GM21390 (cell line): ENCODE measurements around the gene SPATA6L.

Experiments
- ATAC-seq: cut with Tn5 transposase; IDR thresholded peaks from one replicate; pipeline ENCODE4 v1.9.1; 2021; ENCODE audit not compliant: unreplicated experiment

SPATA6L gene

GRCh38 chr9:4588721-4589120 is 77.6 kb downstream of the SPATA6L start:
- ATAC-seq: no peak

GRCh38 chr9:4585135-4585534 is 81.1 kb downstream of the SPATA6L start:
- ATAC-seq: no peak

- ATAC-seq: no peak
Measured at GRCh38 chr9:4584636-4585035, 81.6 kb downstream of the SPATA6L start.

GRCh38 chr9:4583001-4583400 is 83.3 kb downstream of the SPATA6L start:
- no peak for ATAC-seq

DNA sequence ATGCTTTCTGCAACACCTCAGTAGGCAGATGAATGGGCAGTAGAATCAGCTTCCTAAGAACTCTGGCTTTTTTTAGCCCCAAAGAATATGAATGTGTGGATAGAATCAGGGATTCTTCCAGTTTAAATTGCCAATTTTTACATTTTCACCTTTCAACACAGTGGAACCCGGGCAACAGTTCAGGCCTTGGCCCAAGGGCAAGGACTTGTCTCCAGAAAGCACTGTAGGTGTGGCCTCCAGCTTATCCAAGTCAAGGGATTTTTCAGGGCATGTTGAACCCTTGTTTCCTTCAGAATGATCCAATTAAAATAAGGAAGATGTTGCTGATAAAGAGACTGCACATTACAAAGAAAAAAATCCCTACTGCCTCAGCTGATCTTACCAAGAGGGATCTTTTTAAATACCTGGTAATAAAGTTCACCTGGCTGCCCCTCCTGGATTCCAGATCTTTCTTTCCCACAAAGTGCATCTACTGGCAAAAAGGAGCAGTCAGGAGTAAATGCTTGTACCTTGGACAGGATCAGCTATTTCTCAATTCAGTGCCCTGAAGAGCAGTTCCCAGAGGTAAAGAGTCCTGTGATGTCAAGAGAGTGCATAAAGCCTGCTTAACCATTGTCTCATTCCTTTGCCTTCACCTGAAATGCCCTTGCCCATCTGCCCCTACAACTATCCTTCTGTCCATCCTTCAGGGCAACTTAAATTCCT is 84.3 kb downstream of the SPATA6L start:
- ATAC-seq: no peak

DNA sequence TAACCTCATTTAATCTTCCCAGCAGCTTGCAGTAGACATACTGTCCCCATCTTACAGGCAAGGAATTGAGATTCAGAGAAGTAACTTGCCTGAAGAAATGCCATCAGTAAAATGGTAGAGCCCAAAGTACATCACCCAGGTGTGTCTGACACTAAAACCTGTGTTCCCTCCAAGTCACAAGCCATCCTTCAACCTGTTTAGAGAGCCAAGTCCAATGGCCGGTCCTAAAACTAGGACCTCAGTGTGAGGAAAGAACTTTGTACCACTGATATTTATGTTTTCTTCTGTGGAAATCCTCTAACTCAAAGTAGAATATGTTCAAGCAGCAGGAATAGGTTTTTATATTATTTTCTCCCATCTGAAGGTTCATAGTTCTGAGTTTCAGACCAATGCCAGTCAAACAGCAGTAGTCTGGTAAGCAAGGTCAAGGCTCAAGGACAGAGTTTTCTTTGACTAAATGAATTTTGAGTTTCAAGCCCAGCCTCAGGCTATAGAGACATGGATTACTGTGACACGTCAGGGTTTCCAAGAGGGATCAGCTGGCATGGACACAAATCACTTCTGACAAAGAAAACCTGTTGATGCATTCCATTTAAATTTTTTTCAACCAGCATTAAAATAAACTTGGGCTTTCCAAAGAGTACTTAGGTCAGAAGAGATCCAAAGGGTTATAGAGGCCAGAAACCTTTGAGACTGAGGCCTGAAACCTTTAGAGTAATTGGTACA is 85.1 kb downstream of the SPATA6L start:
- no peak for ATAC-seq

- ATAC-seq: no peak
Measured at GRCh38 chr9:4579001-4579400, 87.3 kb downstream of the SPATA6L start.

DNA sequence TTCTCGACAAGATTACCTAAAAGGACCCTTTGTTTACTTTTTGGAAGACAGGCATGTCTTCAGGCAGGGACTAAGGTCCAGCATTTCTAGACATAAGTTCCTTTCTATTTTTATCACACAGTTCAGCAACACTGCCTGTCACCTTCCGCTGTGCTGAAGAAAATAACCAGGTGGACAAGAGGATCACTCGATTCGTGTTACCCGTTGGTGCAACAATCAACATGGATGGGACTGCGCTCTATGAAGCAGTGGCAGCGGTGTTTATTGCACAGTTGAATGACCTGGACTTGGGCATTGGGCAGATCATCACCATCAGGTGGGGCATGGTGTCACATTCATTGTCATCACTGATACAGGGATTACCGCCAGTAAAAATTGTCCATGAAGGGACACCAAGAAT is 89.8 kb downstream of the SPATA6L start:
- ATAC-seq: no peak

DNA sequence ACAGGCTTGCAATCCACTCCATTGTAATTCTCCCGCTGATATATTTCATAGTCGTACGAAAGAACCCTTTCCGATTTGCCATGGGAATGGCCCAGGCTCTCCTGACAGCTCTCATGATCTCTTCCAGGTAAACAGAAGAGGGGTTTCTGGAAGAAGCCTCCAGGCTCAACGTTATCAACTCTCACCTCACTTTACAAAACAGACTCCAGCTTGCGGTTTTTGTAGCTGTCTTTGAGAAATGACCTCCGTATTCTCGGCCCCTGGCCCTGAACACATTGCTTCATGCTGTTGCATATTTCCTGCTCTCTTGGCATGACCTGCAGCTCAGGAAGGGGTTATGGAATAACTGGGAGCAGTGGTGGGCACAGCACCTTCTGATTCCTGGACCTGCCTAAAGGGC is 90.3 kb downstream of the SPATA6L start:
- no peak for ATAC-seq

DNA sequence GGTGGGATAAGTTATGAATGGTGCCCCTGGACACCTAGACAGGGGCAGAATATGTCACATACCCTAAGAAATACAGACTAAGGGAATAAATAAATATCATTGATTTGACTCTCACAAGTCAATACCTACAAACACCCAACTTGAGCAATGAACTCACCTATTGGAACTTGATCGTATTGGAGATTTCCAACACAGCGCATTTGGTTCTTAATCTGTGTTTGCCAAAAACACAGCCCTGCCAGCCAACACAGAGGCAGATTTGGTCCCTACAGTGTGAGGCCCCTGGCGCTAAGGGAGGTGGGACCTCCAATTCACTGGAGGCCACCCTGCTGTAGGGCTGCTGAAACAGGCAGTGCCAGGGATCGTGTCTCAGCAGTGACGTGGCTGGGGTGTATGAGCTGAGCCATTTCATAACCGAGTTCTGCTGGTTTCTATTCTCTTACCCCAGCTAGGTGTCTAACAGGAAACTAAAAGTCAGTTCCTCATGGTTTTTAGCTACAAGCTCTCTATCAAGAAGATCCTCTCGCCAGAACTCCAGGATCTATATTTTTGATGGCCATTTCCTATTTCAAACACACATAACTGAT is 91.5 kb downstream of the SPATA6L start:
- peak; percentile 71 for ATAC-seq

- ATAC-seq: no peak
Measured at GRCh38 chr9:4573634-4574389, 92.5 kb downstream of the SPATA6L start.

- no peak for ATAC-seq
Measured at GRCh38 chr9:4573176-4573575, 93.1 kb downstream of the SPATA6L start.

DNA sequence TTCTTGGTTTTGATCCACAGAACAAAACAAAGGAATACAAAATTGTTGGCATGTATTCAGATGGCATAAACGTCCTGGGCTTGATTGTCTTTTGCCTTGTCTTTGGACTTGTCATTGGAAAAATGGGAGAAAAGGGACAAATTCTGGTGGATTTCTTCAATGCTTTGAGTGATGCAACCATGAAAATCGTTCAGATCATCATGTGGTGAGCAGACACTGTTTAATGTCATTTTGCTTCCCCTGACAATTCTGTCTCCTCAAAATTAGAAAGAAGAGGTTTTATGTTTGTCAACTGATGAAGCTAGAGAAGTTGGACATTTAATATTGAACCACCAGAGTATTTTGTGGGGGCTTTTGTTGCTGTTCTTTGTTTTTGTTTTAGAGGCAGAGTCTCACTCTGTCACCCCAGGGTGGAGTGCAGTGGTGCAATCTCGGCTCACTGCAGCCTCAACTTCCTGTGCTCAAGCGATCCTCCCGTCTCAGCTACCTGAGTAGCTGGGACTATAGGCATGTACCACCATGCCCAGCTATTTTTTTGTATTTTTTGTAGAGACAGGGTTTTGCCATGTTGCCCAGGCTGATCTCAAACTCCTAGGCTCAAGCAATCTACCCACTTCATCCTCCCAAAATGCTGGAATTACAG is 94.0 kb downstream of the SPATA6L start:
- no peak for ATAC-seq

- no peak for ATAC-seq
Measured at GRCh38 chr9:4569101-4569500, 97.2 kb downstream of the SPATA6L start.

GRCh38 chr9:4567601-4568000 is 98.7 kb downstream of the SPATA6L start:
- ATAC-seq: no peak

DNA sequence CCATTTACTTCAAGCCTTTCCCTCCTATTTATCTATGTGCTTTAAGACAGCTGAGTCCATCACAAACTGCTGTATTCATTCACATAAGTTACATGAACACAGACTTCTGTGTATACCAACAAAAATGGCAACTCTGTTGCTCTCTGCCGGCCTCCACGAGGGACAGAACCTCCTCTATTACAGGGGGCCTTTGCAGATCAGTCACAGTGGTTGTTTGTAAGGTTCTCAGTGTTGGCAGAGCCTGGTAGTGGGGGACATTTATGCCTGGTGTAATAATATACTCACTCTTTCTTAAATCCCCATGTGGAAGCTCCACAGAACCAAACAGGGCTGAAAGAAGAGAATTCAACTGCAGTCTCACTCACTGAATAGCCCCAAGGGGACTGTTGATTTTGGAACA is 99.5 kb downstream of the SPATA6L start:
- ATAC-seq: no peak

- no peak for ATAC-seq
Measured at GRCh38 chr9:4563105-4563504, 103.2 kb downstream of the SPATA6L start.

DNA sequence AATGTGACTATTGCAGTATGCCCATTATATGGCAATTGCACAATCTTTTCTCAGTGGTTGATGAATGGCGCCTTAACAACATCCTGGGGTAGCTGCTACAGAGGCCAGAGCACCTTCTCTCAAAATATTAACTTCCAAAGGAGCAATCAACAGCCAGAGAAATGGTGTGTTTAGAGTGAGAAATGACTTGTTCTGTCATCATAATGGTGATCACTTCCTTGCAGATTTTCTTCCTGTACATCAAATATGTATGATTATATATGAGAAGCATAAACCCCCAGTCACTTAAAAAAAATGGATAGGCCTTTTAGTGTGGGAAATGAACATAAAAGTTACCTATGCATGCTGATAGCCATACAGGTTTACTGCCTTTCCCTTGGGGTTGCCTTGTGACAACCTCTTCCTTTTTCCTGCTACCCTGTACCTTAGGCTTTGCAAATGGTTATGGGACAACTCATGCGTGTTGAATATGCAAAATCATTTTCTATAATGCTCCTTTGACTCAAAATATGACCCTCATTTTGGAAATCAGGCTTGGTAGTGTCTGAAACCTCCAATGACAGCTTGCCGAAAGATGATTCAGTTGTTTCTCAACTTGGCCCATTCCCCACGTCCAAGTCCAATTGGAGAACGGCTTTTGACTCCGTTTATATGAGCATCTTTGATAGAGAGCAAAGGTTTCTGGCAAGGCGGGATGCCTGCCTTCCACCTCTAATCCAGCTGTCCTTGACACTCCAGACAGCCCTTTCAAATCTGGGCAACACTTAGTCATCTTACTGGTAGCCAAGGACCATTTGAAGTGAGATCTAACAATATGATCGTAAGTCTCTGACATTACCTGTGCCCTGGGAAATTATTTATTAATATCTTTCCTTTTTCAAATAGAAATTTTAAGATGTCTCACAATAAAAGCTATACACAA is 106.8 kb downstream of the SPATA6L start:
- ATAC-seq: peak; percentile 85

DNA sequence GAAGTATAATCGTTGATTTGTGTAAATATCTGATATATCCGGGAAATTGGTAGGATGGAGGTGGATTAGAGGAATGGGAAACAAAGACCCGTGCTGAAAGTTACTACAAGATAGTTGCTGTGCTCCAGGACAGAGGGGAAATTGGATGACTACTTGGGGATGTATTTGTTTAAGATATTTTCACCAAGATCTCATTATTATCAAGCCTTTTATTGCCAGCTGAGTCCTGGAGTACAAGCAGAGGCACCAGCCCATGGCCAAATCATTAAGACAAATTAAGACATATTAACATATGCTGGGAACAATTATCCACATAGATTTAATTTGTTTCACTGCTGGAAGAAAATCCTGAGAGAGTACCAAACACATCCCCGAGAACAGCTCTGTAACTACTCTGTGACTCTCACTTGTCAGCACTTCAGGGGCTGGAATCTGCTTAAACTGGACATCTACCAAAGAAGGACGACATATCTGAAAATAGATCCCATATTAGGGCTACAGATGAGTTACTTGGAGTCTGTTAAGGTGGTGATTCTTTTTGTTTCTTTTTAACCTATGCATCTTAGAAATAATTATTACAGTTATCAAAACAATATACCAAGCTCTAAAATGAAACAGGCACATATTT is 107.8 kb downstream of the SPATA6L start:
- no peak for ATAC-seq

- no peak for ATAC-seq
Measured at GRCh38 chr9:4555236-4555635, 111.0 kb downstream of the SPATA6L start.
